Measurements from ENCODE around the gene THNSL1.

GRCh38 chr10:24984906-24985305 lies 31.5 kb upstream of the THNSL1 start:
- TF ChIP-seq EP300 (IDR thresholded peaks at IDR 0.05) (no peak), POLR2A (IDR thresholded peaks at IDR 0.05) (no peak), CTCF (IDR thresholded peaks at IDR 0.05) (no peak), POLR2AphosphoS5 (IDR thresholded peaks at IDR 0.05) (no peak)
